GM21423 (cell line): Measurements from ENCODE around the gene ABLIM3.

ENCODE experiments used
- ATAC-seq: cut with Tn5 transposase; IDR thresholded peaks from one replicate; pipeline ENCODE4 v1.9.1; 2021; ENCODE audit warnings: mild to moderate bottlenecking, moderate library complexity; ENCODE audit not compliant: unreplicated experiment

Gene ABLIM3

GRCh38 chr5:149277801-149278200 is 136.5 kb downstream of the ABLIM3 start:
- ATAC-seq: no peak

- ATAC-seq: no peak
Measured at GRCh38 chr5:149278451-149279210, 137.3 kb downstream of the ABLIM3 start.

GRCh38 chr5:149279661-149280060 is 138.4 kb downstream of the ABLIM3 start:
- ATAC-seq: no peak

- no peak for ATAC-seq
Measured at GRCh38 chr5:149280124-149280523, 138.8 kb downstream of the ABLIM3 start.

- no peak for ATAC-seq
Measured at GRCh38 chr5:149280802-149281201, 139.5 kb downstream of the ABLIM3 start.

- no peak for ATAC-seq
Measured at GRCh38 chr5:149282027-149282965, 141.0 kb downstream of the ABLIM3 start.

GRCh38 chr5:149282966-149283332 is 141.7 kb downstream of the ABLIM3 start:
- ATAC-seq: no peak

GRCh38 chr5:149283626-149284480 is 142.6 kb downstream of the ABLIM3 start:
- ATAC-seq: no peak

GRCh38 chr5:149284501-149284900 is 143.2 kb downstream of the ABLIM3 start:
- no peak for ATAC-seq

GRCh38 chr5:149285153-149285552 is 143.9 kb downstream of the ABLIM3 start:
- ATAC-seq: no peak

GRCh38 chr5:149288436-149288835 is 147.1 kb downstream of the ABLIM3 start:
- ATAC-seq: no peak

GRCh38 chr5:149289301-149289700 is 148.0 kb downstream of the ABLIM3 start:
- no peak for ATAC-seq

- ATAC-seq: no peak
Measured at GRCh38 chr5:149294872-149295829, 153.9 kb downstream of the ABLIM3 start.

- no peak for ATAC-seq
Measured at GRCh38 chr5:149297340-149298025, 156.2 kb downstream of the ABLIM3 start.

- ATAC-seq: no peak
Measured at GRCh38 chr5:149298163-149298562, 156.9 kb downstream of the ABLIM3 start.

- peak; percentile 48 for ATAC-seq
Measured at GRCh38 chr5:149298842-149299404, 157.6 kb downstream of the ABLIM3 start.

- ATAC-seq: peak; percentile 9
Measured at GRCh38 chr5:149299451-149300054, 158.3 kb downstream of the ABLIM3 start.

- no peak for ATAC-seq
Measured at GRCh38 chr5:149300441-149300840, 159.1 kb downstream of the ABLIM3 start.
